Mucosa of descending colon (tissue), 3 donors: ENCODE data around the gene GSN. TPM values are rescaled to one million over a fixed set of nuclear protein-coding genes. Genes with fewer than 3 reads are reported as not detected.

Experiments used
- ATAC-seq: fragments of 200-7000 bp; cut with Tn5 transposase; one replicate; pipeline ENCODE4 v1.9.1; 2020; ENCODE audit warnings: mild to moderate bottlenecking, moderate library complexity
- DNase-seq, 3 donors: peaks; one replicate each; pipeline ENCODE4 v3.0.0-alpha.2; 2020
- H3K36me3 ChIP-seq: fragments of 200-600 bp; one replicate; pipeline ENCODE4 v1.8.0; 2021; ENCODE audit warnings: low read depth, mild to moderate bottlenecking
- H3K4me1 ChIP-seq: fragments of 200-600 bp; one replicate; pipeline ENCODE4 v1.8.0; 2021; ENCODE audit warnings: low read depth, mild to moderate bottlenecking
- H3K4me3 ChIP-seq: fragments of 200-600 bp; one replicate; pipeline ENCODE4 v1.8.0; 2021; ENCODE audit warnings: mild to moderate bottlenecking
- H3K9me3 ChIP-seq: fragments of 200-600 bp; one replicate; pipeline ENCODE4 v1.8.0; 2021; ENCODE audit warnings: mild to moderate bottlenecking
- intact Hi-C, 2 donors: fragments of 100-400 bp; cut with DNase I in 1 of 2; cut with micrococcal nuclease in 1 of 2; formaldehyde crosslinking; loops; one replicate each; pipeline versions ENCODE4 v1.11.0 to v1.11.1; 2022; cut with DNase I, micrococcal nuclease
- total RNA-seq, 3 donors: library from RNA; stranded (reverse); fragmentation: NEBNext Ultra II Directional in 2 of 3; extraction: Animal tissue kit (Norgen Biotek cat#: 25700) in 2 of 3; gene quantifications; one replicate each; pipeline versions ENCODE4 v1.2.1 to v1.2.4, GENCODE V29; 2021 to 2023
- TF ChIP-seq, protein P1 (sequence below): fragments of 200-600 bp; IDR thresholded peaks from one replicate; pipeline ENCODE4 v1.8.0; 2022; ENCODE audit warnings: antibody characterized with exemption, mild to moderate bottlenecking
- donor health status: DM: no; HTN: no; CAD: no; lungs with moderate emphysema.
- donor health status: DM: no; HTN: no; CAD: no.
- donor health status: DM: no; HTN: yes; CAD: no.

GSN gene
- total RNA-seq, 3 donors from 2014 or later, result 443 to 952 (median 937) TPM

DNA sequence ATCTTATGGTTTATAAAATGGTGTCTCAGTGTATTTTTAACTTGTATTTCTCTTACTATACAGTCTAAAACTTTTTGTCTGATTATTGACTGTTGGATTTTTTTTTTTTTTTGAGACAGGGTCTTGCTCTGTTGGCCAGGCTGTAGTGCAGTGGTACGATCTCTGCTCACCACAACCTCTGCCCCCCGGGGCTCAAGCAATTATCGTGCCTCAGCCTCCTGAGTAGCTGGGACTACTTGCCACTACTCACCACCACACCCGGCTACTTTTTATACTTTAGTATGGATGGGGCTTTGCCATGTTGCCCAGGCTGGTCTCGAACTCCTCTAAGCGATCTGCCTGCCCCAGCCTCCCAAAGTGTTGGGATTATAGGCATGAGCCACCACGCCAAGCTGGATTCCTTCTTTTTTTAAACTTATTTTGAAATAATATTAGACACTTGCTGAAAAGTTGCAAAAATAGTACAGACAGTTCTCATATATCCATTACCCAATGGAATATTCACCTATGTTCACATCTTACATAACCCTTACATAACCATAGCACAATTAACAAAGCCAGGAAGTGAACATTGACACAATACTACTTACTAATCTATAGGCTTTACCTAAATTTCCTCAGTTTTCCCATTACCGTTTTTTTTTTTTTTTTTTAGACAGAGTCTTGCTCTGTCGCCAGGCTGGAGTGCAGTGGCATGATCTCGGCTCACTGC is 54.9 kb downstream of the GSN start:
- no peak for ATAC-seq
- no peak for DNase-seq
- Histone ChIP-seq H3K4me1 (peaks cover 10% of the 10 kb centered on the region), H3K9me3 (no peaks in the 10 kb centered on the region), H3K4me3 (no peak overlapping the region), H3K36me3 (peaks cover 5% of the 10 kb centered on the region)
- TF ChIP-seq, protein P1, sequence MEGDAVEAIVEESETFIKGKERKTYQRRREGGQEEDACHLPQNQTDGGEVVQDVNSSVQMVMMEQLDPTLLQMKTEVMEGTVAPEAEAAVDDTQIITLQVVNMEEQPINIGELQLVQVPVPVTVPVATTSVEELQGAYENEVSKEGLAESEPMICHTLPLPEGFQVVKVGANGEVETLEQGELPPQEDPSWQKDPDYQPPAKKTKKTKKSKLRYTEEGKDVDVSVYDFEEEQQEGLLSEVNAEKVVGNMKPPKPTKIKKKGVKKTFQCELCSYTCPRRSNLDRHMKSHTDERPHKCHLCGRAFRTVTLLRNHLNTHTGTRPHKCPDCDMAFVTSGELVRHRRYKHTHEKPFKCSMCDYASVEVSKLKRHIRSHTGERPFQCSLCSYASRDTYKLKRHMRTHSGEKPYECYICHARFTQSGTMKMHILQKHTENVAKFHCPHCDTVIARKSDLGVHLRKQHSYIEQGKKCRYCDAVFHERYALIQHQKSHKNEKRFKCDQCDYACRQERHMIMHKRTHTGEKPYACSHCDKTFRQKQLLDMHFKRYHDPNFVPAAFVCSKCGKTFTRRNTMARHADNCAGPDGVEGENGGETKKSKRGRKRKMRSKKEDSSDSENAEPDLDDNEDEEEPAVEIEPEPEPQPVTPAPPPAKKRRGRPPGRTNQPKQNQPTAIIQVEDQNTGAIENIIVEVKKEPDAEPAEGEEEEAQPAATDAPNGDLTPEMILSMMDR, result no peak
- intact Hi-C loops, result loop anchor here (10.0 kb wide), 3 partner anchors 52 to 108 kb away; partner anchors contain the start of genes GSN (in 1 of the 2) and STOM (in 1 of the 2)

DNA sequence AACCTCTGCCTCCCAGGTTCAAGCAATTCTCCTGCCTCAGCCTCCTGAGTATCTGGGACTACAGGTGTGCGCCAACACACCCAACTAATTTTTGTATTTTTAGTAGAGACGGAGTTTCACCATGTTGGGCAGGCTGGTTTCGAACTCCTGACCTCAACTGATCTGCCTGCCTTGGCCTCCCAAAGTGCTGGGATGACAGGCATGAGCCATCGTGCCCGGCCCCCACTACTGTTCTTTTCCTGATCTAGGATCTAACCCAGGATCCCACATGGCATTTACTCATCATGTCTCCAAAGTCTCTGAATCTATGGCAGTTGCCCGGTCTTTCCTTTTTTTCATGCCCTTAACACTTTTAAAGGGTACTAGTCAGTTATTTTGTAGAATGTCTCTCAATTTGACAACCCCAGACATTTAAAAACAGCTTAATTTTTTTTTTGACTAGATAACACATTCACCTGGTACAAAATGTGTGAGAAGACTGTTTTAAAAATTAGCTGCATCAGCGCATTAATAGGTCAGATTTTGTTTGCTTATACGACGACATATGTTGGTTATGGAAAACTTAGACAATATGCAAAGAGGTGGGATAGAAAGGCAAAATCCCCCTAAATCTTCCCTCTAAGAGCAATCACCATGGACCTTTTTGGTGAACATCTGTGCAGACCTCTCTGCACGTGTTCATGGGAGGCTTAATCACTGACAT is 55.6 kb downstream of the GSN start:
- Histone ChIP-seq H3K4me3 (no peak overlapping the region), H3K9me3 (no peaks in the 10 kb centered on the region), H3K4me1 (peaks cover 10% of the 10 kb centered on the region), H3K36me3 (peaks cover 5% of the 10 kb centered on the region)
- no peak for ATAC-seq
- TF ChIP-seq, protein P1, result no peak
- no peak for DNase-seq
- intact Hi-C loops, result loop anchor here (10.0 kb wide), 3 partner anchors 51 to 109 kb away; partner anchors contain the start of genes GSN (in 1 of the 2) and STOM (in 1 of the 2)

DNA sequence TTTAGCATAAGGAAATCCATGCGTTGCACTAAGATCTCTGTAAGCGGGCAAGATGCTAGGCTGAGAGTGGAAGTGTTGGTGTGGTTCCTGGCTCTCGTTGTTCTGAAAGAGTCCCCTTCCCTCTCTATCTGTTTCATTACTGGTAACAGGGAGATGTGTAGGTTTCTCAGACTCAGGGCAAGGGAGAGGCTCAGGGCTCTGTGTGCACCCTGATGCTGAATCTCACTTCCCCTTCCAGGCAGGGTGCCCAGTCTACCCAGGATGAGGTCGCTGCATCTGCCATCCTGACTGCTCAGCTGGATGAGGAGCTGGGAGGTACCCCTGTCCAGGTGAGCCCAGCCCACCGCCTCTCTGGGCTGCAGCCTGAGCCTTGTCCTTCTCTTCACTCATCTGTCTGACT is 56.4 kb downstream of the GSN start:
- no peak for DNase-seq
- H3K9me3 ChIP-seq, result no peaks in the 10 kb centered on the region
- intact Hi-C loops, result loop anchor here (10.0 kb wide), 3 partner anchors 50 to 110 kb away; partner anchors contain the start of genes GSN (in 1 of the 2) and STOM (in 1 of the 2)
- H3K4me1 ChIP-seq, result peaks cover 10% of the 10 kb centered on the region
- peaks cover 10% of the 10 kb centered on the region for H3K36me3 ChIP-seq
- ATAC-seq, result no peak
- H3K4me3 ChIP-seq, result no peak overlapping the region
- TF ChIP-seq, protein P1, result no peak

DNA sequence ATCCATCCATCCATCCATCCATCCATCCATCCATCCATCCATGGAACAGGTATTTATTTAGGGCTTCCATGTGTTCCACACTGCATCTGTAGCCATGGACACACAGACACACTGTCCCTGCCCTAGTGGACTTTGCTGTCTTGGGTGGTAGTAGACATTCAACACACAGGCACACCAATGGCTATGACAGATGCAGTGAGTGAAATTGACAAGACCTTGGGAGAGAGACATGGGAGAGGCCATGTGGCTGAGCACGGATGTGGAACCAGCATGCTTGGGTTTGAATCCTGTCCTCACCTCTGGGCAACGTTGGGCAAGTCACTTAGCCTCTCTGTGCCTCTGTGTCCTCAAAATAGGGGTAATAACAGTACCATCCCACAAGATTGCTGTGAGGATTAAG is 56.8 kb downstream of the GSN start:
- ATAC-seq, result no peak
- peaks cover 12% of the 10 kb centered on the region for H3K36me3 ChIP-seq
- peaks cover 10% of the 10 kb centered on the region for H3K4me1 ChIP-seq
- no peaks in the 10 kb centered on the region for H3K9me3 ChIP-seq
- TF ChIP-seq, protein P1, result no peak
- H3K4me3 ChIP-seq, result no peak overlapping the region
- intact Hi-C loops, result loop anchor here (10.0 kb wide), 3 partner anchors 50 to 110 kb away; partner anchors contain the start of genes GSN (in 1 of the 2) and STOM (in 1 of the 2)
- no peak for DNase-seq

DNA sequence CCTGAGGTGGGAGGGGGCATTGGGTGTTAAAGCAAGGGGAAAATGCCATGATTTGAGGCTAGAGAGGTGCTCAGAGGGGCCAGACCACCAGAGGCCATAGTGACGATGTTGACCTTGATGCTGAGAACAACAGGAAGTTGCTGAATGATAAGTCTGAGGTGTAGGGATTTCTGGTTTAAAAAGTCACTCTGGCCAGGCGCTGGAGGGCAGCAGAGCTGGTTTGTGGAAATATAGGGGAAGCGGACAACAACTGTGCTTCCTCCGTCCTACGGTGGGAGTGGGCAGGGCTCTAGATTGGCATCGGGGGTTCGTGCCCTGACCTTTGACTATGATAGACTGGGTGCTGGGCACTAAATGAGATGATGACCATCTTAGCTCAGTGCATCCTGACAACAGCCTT is 57.4 kb downstream of the GSN start:
- H3K4me1 ChIP-seq, result peaks cover 10% of the 10 kb centered on the region
- DNase-seq (peak in 1 of 3 donors; percentile 31), ATAC-seq (no peak)
- H3K9me3 ChIP-seq, result no peaks in the 10 kb centered on the region
- intact Hi-C loops, result loop anchor here (10.0 kb wide), 3 partner anchors 49 to 111 kb away; partner anchors contain the start of genes GSN (in 1 of the 2) and STOM (in 1 of the 2)
- H3K36me3 ChIP-seq, result peaks cover 12% of the 10 kb centered on the region
- TF ChIP-seq, protein P1, result no peak
- H3K4me3 ChIP-seq, result no peak overlapping the region
